ENCODE data around the gene TOM1L2. TPM values are rescaled to one million over a fixed set of nuclear protein-coding genes. Genes with fewer than 3 reads are reported as not detected.

The TOM1L2 gene
- total RNA-seq, 1 donor from 2014 or later: 19.4 TPM

GRCh38 chr17:17866897-17867296 is 105.3 kb downstream of the TOM1L2 start:
- no peak overlapping the region for H3K4me3 ChIP-seq (ENCODE audit: low read depth, low read length)
- DNase-seq (ENCODE audit: low read depth): no peak
- TF ChIP-seq, protein P1, sequence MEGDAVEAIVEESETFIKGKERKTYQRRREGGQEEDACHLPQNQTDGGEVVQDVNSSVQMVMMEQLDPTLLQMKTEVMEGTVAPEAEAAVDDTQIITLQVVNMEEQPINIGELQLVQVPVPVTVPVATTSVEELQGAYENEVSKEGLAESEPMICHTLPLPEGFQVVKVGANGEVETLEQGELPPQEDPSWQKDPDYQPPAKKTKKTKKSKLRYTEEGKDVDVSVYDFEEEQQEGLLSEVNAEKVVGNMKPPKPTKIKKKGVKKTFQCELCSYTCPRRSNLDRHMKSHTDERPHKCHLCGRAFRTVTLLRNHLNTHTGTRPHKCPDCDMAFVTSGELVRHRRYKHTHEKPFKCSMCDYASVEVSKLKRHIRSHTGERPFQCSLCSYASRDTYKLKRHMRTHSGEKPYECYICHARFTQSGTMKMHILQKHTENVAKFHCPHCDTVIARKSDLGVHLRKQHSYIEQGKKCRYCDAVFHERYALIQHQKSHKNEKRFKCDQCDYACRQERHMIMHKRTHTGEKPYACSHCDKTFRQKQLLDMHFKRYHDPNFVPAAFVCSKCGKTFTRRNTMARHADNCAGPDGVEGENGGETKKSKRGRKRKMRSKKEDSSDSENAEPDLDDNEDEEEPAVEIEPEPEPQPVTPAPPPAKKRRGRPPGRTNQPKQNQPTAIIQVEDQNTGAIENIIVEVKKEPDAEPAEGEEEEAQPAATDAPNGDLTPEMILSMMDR (conservative IDR thresholded peaks at IDR 0.05; ENCODE audit: low read depth, low read length): no peak

DNA sequence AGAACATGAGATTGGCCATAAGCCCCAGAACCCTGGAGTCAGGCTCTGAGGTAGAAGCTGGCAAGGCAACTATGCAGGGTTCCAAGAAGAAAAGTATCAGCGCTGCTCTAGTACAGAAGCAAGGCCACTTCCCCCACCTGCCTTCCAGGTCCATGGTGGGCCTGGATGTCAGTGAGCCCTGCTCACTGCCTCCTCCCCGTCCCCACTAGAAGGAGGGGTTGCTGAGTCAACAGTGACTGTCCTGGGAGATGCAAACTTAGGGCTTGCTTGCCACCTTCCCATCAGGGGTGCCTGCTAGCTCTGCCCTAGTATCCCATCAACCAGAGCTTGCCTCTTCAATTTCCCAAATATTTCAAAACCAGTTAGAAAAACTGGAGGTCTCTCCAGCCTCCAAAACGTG is 105.8 kb downstream of the TOM1L2 start:
- no peak overlapping the region for H3K4me3 ChIP-seq (ENCODE audit: low read depth, low read length)
- no peak for DNase-seq (ENCODE audit: low read depth)
- TF ChIP-seq, protein P1 (conservative IDR thresholded peaks at IDR 0.05; ENCODE audit: low read depth, low read length): no peak

DNA sequence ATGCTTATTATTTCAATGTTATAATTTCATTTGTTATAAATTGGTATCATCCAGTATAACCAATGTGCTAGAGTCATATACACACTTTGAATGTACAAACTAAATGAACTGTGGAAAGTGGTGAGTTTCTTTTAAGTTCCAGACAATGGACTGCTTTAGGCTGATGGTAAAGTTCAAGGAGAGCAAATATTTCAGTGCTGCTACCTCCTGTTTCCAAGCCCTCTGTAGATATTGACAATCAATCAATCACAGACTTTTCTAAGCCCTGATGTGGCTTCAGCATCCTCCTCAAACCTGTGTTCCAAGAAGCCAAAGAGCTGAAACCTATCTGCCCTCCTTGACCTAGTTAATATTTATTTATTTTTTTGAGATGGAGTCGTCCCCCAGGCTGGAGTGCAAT is 107.2 kb downstream of the TOM1L2 start:
- no peak for DNase-seq (ENCODE audit: low read depth)
- no peak overlapping the region for H3K4me3 ChIP-seq (ENCODE audit: low read depth, low read length)
- TF ChIP-seq, protein P1 (conservative IDR thresholded peaks at IDR 0.05; ENCODE audit: low read depth, low read length): no peak

DNA sequence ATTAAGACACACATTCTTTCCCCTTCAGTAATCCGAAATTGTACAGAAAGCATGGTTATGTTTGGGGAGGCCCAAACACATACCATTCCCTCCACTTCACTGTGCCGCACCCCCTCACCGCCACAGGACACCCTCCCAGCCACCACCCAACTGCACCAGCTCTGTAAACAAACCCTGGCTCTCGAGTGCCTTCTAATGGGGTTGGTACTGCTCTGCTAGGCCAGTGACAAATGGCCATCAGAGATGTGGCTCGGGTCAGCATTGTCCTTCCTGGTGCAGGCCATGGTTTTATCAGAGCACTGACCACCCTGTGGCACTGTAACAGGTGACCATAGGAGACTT is 111.5 kb downstream of the TOM1L2 start:
- TF ChIP-seq, protein P1 (conservative IDR thresholded peaks at IDR 0.05; ENCODE audit: low read depth, low read length): no peak
- no peak overlapping the region for H3K4me3 ChIP-seq (ENCODE audit: low read depth, low read length)
- no peak for DNase-seq (ENCODE audit: low read depth)

DNA sequence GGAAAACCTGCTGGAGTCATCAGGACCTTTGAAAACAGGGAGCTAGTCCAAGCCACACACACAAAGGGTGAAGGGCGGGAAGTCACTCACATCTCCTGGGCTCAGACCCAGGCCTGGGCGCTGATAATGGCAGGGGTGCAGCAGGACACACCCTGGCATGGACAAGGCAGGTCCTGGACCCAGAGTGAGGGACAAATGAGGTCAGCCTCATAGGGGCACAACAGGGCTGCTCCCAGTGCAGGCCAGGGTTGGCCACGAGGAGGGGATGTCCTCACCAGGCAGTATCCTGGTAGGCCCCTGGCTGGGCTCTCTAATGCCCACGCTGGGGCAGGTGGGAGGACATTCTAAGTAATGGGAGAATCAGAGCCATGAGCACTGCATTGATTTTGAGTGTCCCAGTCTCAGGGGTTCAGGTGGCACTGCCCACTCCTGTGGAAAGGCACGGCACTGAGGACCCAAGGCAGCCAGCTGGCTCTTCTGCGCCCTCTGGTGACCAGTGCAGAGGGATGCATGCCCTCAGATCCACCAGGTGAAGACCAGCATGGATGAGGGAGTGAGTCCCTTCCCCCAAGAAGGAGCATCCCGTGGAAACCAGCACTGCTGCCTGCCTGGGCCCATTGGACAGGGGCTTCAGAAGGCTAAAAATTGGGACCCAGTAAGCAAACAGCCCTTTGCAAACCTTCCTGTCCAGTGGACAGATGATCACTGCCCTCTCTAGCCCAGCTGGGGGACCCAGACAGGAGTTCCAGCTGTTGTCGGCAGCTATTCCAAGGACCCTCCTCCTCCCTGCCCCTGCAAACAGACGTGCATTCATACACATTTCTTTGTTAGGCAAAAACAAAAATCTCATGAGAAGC is 112.1 kb downstream of the TOM1L2 start:
- TF ChIP-seq, protein P1 (conservative IDR thresholded peaks at IDR 0.05; ENCODE audit: low read depth, low read length): peak; percentile 97
- no peak overlapping the region for H3K4me3 ChIP-seq (ENCODE audit: low read depth, low read length)
- no peak for DNase-seq (ENCODE audit: low read depth)

DNA sequence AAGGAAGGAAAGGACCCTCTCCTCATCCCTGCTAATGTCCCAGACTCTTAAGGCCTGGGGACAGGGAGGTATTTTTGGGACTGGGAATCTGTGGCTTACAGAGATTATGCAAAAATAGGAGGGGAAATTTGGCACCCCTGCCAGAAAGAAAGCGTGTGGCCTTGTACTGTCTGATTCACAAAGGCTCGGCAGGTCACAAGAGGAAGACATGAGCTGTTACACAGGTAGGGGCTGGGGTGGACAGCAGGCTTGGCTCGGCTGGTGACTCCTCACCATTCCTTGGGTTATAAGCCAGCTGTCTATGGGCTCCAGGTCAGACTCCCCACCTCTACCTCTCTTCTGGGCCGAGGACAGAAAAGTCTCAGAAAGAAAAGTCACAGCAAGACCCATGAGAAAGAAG is 114.7 kb downstream of the TOM1L2 start:
- TF ChIP-seq, protein P1 (conservative IDR thresholded peaks at IDR 0.05; ENCODE audit: low read depth, low read length): no peak
- H3K4me3 ChIP-seq (ENCODE audit: low read depth, low read length): no peak overlapping the region
- DNase-seq (ENCODE audit: low read depth): no peak

GRCh38 chr17:17856386-17856785 is 115.8 kb downstream of the TOM1L2 start:
- TF ChIP-seq, protein P1 (conservative IDR thresholded peaks at IDR 0.05; ENCODE audit: low read depth, low read length): no peak
- no peak overlapping the region for H3K4me3 ChIP-seq (ENCODE audit: low read depth, low read length)
- no peak for DNase-seq (ENCODE audit: low read depth)
